Ishikawa (cell line): ENCODE measurements around the gene TMEM183A.

Experiments used
- CEBPB ChIP-seq: IDR thresholded peaks from 2 replicates; pipeline ENCODE4 v1.6.1; 2012
- CREB1 ChIP-seq: IDR thresholded peaks from 2 replicates; pipeline ENCODE4 v1.6.1; 2012; ENCODE audit warnings: low read depth
- EGR1 ChIP-seq: IDR thresholded peaks from 2 replicates; pipeline ENCODE4 v1.6.1; 2012
- EP300 ChIP-seq: IDR thresholded peaks from 2 replicates; pipeline ENCODE4 v1.6.1; 2012; ENCODE audit warnings: borderline replicate concordance
- FOXM1 ChIP-seq: IDR thresholded peaks from 2 replicates; pipeline ENCODE4 v1.6.1; 2012; ENCODE audit warnings: low read depth, borderline replicate concordance
- NFIC ChIP-seq: IDR thresholded peaks from 2 replicates; pipeline ENCODE4 v1.6.1; 2012
- RAD21 ChIP-seq: IDR thresholded peaks from 2 replicates; pipeline ENCODE4 v1.6.1; 2012; ENCODE audit warnings: low read depth
- TAF1 ChIP-seq: IDR thresholded peaks from 2 replicates; pipeline ENCODE4 v1.6.1; 2012; ENCODE audit warnings: low read depth, mild to moderate bottlenecking
- TCF12 ChIP-seq: IDR thresholded peaks from 2 replicates; pipeline ENCODE4 v1.6.1; 2012; ENCODE audit warnings: low read depth
- TEAD4 ChIP-seq: IDR thresholded peaks from 2 replicates; pipeline ENCODE4 v1.6.1; 2012
- YY1 ChIP-seq: IDR thresholded peaks from 2 replicates; pipeline ENCODE4 v1.6.1; 2012; ENCODE audit warnings: low read depth
- ZBTB7A ChIP-seq: IDR thresholded peaks from 2 replicates; pipeline ENCODE4 v1.6.1; 2012; ENCODE audit warnings: low read depth
- TF ChIP-seq, protein P1 (sequence below): IDR thresholded peaks from 2 replicates; pipeline ENCODE4 v1.6.1; 2012
- TF ChIP-seq, protein P2 (sequence below): IDR thresholded peaks from 2 replicates; pipeline ENCODE4 v1.6.1; 2012; ENCODE audit warnings: low read depth, mild to moderate bottlenecking
- TF ChIP-seq, protein P3 (sequence below): IDR thresholded peaks from 2 replicates; pipeline ENCODE4 v1.6.1; 2012

The TMEM183A gene

DNA sequence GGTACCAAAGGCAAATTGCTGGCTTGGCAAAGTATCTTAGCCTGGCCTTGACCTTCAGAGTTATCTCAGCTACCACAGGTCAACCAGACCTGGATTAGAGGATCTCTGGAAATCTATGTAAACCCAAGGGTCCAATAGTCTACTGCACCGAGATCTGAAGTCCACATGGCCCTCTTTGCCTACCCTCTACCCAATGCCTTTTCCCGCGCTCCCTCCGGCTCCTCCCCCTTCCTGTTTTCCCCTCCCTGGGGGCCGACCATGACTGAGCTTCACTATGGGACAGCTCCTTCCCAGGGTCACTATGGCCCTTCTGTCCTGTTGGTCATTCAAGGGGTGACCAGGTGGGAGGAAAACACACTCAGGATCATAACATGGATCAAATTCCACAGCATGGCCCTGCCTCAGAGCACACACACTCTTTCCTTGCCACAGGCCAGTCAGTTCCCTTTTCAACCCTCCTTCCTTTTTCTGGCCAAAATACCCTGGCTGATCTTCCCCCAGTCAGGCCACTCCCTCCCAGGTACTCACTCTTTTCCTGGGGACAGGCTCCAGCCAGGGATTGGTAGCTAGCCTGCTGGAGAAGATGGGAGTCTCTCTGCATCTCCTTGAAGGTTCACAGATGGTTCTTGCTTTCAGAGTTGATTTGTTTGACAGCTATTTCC is 19.1 kb upstream of the TMEM183A start:
- TF ChIP-seq TEAD4 (no peak), EP300 (no peak), YY1 (no peak), RAD21 (no peak), NFIC (no peak), CEBPB (no peak), FOXM1 (no peak), EGR1 (no peak)
- TF ChIP-seq, protein P1, sequence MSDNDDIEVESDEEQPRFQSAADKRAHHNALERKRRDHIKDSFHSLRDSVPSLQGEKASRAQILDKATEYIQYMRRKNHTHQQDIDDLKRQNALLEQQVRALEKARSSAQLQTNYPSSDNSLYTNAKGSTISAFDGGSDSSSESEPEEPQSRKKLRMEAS = no peak
- TF ChIP-seq, protein P2, sequence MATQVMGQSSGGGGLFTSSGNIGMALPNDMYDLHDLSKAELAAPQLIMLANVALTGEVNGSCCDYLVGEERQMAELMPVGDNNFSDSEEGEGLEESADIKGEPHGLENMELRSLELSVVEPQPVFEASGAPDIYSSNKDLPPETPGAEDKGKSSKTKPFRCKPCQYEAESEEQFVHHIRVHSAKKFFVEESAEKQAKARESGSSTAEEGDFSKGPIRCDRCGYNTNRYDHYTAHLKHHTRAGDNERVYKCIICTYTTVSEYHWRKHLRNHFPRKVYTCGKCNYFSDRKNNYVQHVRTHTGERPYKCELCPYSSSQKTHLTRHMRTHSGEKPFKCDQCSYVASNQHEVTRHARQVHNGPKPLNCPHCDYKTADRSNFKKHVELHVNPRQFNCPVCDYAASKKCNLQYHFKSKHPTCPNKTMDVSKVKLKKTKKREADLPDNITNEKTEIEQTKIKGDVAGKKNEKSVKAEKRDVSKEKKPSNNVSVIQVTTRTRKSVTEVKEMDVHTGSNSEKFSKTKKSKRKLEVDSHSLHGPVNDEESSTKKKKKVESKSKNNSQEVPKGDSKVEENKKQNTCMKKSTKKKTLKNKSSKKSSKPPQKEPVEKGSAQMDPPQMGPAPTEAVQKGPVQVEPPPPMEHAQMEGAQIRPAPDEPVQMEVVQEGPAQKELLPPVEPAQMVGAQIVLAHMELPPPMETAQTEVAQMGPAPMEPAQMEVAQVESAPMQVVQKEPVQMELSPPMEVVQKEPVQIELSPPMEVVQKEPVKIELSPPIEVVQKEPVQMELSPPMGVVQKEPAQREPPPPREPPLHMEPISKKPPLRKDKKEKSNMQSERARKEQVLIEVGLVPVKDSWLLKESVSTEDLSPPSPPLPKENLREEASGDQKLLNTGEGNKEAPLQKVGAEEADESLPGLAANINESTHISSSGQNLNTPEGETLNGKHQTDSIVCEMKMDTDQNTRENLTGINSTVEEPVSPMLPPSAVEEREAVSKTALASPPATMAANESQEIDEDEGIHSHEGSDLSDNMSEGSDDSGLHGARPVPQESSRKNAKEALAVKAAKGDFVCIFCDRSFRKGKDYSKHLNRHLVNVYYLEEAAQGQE = no peak

DNA sequence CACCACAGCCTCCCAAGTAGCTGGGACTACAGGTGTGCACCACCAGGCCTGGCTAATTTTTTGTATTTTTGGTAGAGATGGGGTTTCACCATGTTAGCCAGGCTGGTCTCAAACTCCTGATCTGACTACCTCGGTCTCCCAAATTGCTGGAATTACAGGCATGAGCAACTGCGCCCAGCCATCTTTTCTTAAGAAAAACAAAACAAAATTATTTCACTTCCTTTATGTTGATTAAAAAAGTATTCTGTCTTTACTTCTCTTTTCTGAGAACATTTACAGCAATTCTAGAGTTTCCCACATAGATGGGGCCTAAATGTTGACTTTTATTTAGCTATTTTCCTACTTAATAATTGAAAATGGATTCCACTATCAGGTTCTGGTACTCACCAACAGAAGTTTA is 17.3 kb upstream of the TMEM183A start:
- TF ChIP-seq NFIC (no peak), YY1 (no peak), ZBTB7A (no peak), FOXM1 (no peak), CEBPB (no peak), CREB1 (no peak), TEAD4 (no peak), TCF12 (no peak), TAF1 (no peak), RAD21 (no peak)
- TF ChIP-seq, protein P1 = no peak
- TF ChIP-seq, protein P2 = no peak

DNA sequence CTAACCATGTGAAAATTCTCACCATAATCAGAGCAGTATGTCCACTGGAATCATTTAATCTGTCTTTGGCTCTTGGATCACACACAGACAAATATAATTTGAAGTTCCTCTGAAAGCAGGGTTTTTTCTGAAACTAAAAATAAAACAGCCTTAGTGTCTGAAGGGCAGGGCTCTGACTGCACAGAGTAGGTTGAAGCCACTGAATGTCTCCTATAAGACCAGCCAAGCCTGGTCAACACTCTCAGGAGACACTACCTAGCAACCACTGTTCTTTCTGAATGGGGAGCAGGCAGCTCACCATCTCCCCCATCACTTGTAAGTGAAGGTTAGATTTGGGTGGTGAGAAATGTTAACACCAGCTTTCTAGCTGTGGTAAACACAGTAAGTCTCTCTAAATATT is 16.1 kb upstream of the TMEM183A start:
- TF ChIP-seq TAF1 = no peak
- TF ChIP-seq ZBTB7A = no peak
- TF ChIP-seq TCF12 = no peak
- TF ChIP-seq CEBPB = no peak
- TF ChIP-seq, protein P2 = no peak
- TF ChIP-seq FOXM1 = no peak

DNA sequence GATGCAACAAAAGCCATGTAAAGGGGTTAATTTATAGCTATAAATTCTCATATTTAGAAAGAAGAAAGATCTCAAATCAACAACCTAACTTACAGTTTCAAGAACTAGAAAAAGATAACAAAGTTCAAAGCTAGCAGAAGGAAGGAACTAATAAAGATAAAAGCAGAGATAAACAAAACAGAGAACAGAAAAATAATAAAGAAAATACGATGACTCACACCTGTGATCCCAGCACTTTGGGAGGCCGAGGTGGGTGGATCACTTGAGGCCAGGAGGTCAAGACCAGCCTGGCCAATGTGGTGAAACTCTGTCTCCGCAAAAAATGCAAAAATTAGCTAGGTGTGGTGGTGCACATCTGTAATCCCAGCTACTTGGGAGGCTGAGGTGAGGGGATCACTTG is 12.4 kb upstream of the TMEM183A start:
- TF ChIP-seq TEAD4 (no peak), TAF1 (no peak)
- TF ChIP-seq, protein P3, sequence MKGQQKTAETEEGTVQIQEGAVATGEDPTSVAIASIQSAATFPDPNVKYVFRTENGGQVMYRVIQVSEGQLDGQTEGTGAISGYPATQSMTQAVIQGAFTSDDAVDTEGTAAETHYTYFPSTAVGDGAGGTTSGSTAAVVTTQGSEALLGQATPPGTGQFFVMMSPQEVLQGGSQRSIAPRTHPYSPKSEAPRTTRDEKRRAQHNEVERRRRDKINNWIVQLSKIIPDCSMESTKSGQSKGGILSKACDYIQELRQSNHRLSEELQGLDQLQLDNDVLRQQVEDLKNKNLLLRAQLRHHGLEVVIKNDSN = no peak

DNA sequence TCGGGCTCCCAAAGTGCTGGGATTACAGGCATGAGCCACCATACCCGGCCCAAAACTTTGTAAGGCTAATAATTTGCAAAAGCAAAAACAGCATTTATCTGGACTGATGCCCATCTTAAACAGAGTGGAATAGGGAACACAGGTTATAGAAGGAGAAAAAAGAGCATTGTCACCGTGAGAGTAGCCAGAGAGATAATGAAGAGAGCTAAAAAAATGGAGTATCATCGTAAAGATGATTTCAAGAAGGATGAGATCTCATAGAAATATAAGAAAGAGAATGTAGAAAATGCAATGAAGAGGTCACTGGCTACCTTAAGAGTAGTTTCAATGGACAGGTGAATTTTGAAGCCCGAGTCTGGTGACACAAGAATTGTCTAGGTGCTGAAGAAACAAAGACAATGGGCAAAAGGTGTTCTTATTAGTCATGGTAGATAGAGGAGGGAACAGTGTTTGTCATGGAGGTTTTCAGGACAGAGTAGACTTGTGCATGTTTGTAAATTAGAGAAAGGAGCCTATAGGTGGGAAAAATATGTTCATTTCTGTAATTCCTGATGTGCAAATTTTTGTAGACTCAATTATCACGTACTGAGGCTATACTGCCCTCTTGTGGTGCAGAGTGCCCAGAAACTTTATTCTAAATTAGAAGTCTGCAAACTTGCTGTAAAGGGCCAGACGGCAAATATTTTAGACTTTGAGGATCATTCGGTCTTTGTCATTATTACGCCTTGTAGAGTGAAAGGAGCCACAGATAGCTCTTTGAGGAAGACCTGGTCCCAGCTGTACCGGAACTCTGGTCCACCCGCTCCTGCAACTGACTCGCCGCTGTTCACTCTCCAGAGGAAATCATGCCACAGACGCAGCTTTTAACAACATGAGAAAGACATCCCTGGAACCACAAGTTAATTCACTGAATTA is 8.1 kb upstream of the TMEM183A start:
- TF ChIP-seq RAD21 (peak; percentile 88), TEAD4 (no peak)
